SH-SY5Y (cell line): Measurements from ENCODE around the gene AP4E1.

Experiments
- GATA2 ChIP-seq: IDR thresholded peaks from 2 replicates; pipeline ENCODE4 v1.6.1; 2011; ENCODE audit warnings: mild to moderate bottlenecking, low read depth, low read length
- GATA3 ChIP-seq: IDR thresholded peaks from 2 replicates; pipeline ENCODE4 v1.6.1; 2011; ENCODE audit warnings: low read depth, mild to moderate bottlenecking, low read length, moderate library complexity

AP4E1 gene

GRCh38 chr15:50970524-50970923, 62.0 kb downstream of the AP4E1 start:
- TF ChIP-seq GATA2 (no peak), GATA3 (no peak)

DNA sequence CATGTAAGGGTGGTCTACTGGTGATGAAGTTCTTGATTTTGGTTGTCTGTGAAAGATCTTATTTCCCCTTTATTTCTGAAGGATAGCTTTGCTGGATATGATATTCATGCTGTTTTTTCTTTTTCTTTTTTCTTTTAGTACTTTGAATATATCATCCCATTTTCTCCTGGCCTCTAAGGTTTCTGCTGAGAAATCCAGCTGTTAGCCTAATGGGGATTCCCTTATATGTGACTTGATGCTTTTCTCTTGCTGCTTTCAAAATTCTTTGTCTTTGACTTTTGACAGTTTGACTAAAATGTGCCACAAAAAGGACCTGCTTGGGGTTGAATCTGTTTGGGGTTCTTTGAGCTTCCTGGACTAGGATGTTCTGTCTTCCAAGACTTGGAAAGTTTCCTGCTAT, 62.6 kb downstream of the AP4E1 start:
- TF ChIP-seq GATA2 (no peak), GATA3 (no peak)

GRCh38 chr15:50971542-50971941, 63.1 kb downstream of the AP4E1 start:
- TF ChIP-seq GATA3 = no peak

DNA sequence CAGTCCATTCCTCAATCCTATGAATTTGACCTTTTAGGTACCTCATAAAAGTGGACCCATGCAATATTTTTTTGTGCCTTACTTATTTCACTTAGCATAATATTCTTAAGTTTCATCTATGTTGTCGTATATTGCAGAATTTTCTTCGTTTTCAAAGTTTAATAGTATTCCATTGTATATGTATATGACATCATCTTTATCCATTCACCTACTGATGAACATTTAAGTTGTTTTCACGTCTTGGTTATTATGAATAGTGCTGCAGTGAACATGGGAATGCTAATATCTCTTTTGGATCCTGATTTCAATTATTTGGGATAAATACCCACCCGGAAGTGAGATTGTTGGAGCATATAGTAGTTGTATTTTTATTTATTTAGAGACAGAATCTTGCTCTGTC, 65.1 kb downstream of the AP4E1 start:
- TF ChIP-seq GATA3 = no peak
- TF ChIP-seq GATA2 = no peak

DNA sequence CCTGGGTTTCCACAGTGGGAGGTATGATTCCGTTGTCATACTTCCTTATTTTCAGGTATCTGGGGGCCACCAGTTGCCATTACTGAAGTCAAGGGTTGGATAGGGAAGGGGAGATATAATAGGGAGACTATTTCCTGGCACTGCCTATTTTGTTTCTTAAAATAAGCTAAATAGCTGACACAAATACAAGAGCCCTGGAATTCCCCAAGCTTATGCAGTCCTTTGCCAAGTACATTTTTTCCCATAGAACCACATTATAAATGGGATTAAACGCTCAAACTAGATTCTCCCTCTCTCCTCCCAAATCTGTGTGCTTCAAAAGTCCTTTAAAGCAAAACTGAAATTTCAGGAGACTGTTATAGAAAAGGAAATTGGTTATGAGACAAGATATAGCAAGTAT, 68.7 kb downstream of the AP4E1 start:
- TF ChIP-seq GATA2 = no peak
- TF ChIP-seq GATA3 = no peak

DNA sequence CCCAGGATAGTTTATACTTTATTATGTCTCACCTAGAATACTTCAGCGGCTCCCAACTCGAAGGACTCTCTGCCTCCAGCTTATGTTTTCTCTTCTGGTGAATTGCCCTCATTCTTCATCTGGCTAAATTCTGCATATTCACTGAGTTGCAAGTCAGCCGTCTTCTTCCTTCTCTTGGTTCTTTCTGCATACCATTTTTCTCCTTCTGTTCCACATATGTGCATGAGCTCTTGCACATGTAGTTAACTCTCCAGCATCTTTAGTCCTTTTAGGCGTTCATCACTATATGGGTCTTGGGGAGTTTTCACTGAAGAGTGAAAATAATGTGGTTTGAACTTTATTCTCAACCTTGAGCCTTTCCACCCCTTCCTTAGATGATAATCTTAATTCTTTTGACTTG, 70.1 kb downstream of the AP4E1 start:
- TF ChIP-seq GATA3 (no peak), GATA2 (no peak)

GRCh38 chr15:50979041-50979440, 70.6 kb downstream of the AP4E1 start:
- TF ChIP-seq GATA2 (no peak), GATA3 (no peak)

- TF ChIP-seq GATA2 (no peak), GATA3 (no peak)
Observed at GRCh38 chr15:50993598-50993997, 85.1 kb downstream of the AP4E1 start.

DNA sequence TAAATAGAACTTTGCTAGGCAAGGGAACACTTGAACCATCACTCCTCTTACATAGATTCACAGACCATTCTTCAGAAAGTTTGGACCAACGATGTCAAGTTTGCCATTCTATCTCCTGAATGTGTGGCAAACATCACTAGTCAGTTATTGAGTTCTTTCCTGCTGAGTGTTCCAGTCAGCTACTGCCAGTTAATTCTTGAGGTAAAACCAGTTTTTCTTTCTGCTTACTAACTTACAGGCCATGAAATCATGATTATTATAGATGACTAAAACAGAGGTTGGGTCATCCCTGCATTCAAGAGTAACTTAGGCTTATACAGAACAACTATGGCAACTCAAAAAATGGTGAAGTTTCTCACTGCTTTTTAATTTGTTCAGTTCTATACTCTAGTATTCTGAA, 88.2 kb downstream of the AP4E1 start:
- TF ChIP-seq GATA3 (no peak), GATA2 (no peak)

- TF ChIP-seq GATA2 (no peak), GATA3 (no peak)
Observed at GRCh38 chr15:50997371-50998051, 89.0 kb downstream of the AP4E1 start.

DNA sequence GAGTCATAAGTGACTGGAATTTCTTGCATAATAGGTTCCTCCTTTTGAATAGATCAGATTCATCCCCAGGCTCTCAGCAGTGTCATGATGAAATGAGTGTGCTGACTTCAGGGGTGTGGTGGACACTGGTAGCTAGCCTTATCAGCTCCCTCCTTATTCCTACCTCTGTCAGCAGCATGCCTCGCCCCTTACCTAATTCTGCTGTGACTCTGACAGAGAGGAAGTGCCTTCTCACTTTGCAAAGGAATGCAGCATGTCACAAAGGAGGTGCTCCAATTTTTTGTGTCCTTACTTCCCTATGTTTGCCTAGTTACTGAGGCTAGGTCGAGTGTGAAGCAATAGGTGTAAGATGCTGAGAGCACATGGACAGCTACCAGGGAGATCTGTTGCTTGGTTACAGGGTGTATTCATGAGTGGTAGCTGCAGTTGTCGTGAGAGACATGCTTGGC, 95.6 kb downstream of the AP4E1 start:
- TF ChIP-seq GATA2 (no peak), GATA3 (no peak)

DNA sequence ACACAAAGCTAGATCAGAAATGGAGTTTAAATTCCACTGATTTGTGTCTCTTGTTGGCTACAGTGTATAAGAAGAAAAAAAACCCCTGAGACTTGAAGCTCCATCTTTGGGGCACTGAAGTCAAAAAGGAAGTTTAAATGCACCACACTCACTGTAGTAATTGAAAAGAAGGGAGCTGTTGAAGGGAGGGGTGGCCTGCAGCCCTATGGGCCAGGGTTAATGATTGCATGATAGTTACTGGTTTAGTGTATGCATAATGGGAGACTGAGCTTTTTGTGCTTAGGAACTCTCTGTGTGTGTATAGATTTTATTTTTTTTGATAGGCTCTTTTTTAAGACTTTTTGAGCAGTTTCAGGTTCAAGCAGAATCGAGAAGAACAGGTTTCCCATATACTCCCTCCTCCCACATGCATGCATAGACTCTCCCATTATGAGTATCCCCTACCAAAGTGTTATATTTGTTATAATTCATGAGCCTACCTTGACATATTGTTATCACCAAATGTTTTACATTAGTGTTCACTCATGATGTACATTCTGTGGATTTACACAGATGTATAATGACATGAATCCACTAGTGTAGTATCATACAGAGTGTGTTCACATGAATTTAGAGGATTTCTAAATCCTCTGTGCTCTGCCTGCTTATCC, 98.0 kb downstream of the AP4E1 start:
- TF ChIP-seq GATA2 (no peak), GATA3 (no peak)

GRCh38 chr15:51007131-51007666, 98.7 kb downstream of the AP4E1 start:
- no peak for TF ChIP-seq GATA3
- no peak for TF ChIP-seq GATA2

- no peak for TF ChIP-seq GATA2
- TF ChIP-seq GATA3 = no peak
Observed at GRCh38 chr15:51011212-51011611, 102.7 kb downstream of the AP4E1 start.

DNA sequence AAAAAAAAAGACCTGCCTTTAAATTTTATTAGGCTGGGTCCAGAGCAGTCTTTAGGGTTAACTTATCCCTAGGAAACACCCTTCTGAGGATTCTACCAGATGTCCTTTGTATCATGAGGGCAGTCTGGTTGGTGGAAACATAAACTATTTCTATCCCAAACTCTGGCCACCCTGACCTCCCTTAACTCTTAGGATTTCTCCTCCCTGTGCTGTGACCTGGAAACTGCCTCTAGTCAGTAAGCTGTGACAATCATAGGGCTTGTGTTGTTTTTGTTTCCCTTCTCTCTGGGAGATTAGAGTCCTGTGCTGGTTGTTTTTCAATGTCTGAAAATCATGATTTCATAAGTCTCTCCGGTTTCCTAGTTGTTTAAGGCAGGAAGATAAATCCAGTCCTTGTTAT, 108.1 kb downstream of the AP4E1 start:
- TF ChIP-seq GATA3 (no peak), GATA2 (no peak)
